ENCODE data around the gene PLA2G6.
"Not testable (repeated sequence)": the region's sequence is repeated elsewhere in the genome, so short reads cannot be mapped to it uniquely, and the experiment has no call there.

PLA2G6 gene

DNA sequence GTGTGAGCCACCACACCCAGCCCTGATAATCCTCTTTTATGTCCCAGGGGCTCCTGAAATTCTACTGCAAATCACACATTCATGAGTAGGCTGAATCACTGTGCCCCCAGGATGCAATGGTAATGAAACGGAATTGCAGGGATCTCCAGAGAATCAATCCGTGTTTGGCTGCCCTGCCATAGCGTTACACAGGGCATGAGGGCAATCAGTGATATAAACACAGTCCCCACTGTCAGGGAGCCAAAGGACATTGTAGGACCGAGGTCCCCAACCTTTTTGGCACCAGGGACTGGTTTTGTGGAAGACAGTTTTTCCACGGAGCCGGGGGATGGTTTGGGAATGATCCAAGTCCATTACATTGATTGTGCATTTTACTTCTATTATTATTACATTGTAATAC lies 9.0 kb upstream of the PLA2G6 start:
- DNase-seq (ENCODE audit: low spot score), result no peak

DNA sequence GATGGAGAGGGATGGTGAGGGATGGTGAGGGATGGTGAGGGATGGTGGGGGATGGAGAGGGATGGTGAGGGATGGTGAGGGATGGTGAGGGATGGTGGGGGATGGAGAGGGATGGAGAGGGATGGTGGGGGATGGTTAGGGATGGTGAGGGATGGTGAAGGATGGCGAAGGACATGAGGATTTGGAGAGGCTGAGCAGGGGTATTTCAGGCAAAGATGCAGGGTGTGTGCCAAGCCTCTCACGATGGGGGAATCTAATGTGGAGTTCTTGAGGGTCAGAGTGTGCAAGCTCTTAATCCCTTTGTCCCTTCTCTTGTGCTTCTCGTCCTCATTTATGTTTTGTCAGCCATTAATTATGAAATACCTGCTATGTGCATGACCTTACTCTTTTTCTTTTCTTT lies 7.5 kb upstream of the PLA2G6 start:
- no peak for DNase-seq (ENCODE audit: low spot score)

DNA sequence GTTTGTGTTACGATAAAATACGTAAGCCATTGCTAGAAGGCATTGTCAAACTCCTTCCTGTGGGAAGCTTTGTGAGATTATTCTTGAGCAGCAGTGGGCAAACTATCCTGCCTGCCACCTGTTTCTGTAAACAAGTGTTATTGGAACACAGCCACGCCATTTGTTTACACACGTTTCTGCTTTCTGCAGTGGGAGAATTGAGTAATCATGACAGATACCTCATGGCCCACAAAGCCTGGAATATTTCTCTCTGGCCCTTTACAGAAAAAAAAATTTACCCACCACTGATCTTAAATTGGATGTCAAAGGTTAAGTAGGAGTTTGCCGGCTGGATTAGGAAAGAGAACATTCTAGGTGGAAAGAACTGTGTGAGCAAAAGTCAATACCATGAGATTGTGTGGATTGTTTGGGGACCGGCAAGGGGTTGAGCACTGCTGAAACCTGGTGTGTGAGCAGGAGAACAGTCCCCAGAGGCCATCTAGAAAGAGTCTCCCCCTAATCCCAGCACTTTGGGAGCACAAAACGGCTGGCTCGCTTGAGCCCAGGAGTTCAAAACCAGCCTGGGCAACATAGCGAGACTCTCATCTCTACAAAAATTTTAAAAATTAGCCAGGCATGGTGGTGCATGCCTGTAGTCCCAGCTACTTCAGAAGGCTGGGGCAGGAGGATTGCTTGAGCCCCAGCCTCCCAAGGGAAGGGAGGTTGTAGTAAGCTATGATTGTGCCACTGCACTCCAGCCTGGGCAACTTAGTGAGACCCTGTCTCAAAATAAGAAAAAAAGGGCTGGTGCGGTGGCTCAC lies 6.0 kb upstream of the PLA2G6 start:
- DNase-seq (ENCODE audit: low spot score), result no peak

DNA sequence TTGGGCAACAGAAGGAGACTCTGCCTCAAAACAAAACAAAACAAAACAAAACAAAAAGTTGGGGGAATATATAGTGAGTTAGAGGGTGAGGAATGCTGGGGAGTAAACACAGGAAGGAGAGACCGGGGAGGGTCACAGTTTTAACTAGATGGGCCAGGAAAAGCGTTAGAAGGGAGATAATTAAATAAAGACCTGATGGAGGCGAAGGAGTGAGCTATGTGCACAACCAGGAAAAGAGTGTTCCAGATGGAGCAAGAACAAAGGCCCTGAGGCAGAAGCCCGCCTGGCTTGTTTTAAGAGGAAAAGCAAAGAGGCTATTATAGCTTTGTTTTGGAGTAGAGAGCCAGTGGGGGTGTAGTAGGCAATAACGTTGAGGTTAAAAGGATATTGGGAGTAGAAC lies 4.8 kb upstream of the PLA2G6 start:
- DNase-seq (ENCODE audit: low spot score), result no peak

DNA sequence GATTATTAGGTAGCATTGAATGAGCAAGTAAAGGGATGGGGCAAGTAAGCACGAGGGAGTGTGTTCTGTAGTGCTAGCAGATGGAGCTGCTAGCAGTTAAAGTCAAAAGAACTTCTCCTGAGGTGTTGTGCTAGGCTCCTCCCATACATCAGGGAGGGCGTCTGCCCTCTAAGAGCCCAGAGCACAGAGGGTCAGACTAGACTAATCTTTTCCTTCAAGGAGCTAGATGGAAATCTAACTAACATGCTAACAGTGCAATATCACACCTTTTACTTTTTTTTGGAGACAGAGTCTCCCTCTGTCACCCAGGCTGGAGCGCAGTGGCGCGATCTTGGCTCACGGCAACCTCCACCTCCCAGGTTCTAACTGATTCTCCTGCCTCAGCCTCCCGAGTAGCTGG lies 3.2 kb upstream of the PLA2G6 start:
- no peak for DNase-seq (ENCODE audit: low spot score)

DNA sequence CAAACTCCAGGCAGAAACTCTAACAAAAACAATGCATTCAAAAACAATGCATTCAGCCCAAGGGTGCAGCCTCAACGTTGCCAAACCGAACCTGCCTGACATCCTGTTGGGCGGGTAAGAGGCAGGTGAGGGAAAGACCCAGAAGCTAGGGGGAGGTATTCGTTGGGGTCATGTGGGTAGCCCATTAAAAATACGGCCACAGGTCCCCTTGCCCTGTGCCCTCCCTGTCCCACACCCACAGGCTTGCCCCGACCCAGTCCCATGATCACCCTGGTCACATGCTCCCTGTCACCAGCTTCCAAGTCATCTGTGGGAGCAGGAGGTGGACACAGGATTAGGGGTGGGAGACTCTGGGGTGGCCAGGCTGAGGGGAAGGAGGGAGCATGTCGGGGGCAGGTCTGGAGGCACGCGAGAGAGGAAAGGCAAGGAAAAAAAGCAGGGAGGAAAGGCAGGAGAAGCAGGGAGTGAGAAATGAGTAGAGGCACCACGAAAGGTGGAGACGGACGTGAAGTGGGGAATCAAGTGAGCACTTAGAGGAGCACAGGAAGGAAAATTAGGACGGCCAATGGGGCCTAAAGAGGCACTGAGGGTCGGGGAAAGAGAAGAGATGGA lies 683 bp downstream of the PLA2G6 start:
- DNase-seq (ENCODE audit: low spot score), result peak; percentile 37

DNA sequence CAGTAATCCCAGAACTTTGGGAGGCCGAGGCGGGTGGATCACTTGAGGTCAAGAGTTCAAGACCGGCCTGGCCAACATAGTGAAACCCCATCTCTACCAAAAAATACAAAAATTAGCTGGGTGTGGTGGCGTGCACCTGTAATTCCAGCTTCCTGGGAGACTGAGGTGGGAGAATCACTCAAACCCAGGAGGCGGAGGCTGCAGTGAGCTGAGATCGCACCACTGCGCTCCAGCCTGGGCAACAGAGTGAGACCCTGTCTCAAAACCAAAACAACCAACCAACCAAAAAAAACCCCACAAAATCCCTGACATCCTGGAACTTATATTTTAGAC lies 3.1 kb downstream of the PLA2G6 start:
- DNase-seq (ENCODE audit: low spot score), result not testable (repeated sequence)

DNA sequence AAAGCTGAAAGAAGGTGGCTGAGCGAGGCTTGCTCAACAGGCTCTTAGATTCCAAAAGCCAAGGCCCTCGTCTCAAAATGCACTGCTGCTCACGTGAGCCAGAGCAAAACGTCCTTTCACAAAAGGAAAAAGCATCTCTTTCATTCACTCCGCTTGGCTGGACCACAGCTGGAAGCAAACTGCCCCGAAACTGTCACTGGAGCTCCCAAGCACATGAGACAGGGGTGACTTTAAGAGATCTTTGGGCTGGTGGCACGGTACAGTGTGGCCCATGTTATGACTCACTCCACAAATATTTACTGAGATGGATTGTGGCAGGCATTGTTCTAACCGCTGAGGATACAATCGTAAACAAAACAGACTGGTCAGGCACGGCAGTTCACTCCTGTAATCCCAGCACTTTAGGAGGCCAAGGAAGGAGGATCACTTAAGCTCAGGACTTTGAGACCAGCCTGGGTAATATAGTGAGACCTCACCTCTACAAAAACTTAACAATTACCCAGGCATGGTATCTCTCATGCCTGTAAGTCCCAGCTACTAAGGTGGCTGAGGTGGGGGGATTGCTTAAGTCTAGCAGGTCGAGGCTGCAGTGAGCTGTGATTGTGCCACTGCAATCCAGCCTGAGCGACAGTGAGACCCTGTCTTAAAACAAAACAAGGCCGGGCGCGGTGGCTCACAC lies 3.6 kb downstream of the PLA2G6 start:
- peak; percentile 97 for DNase-seq (ENCODE audit: low spot score)

DNA sequence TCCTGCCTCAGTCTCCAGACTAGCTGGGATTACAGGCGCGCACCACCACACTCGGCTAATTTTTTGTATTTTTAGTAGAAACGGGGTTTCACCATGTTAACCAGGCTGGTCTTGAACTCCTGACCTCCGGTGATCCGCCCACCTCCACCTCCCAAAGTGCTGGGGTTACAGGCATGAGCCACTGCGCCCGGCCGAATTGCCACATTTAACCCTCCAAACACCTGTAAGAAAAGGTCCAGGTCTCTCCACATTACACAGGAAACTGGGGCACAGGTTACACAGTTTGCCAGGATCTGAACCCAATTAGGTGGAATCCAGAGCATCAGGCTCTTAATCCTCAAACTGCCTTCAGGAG lies 4.1 kb downstream of the PLA2G6 start:
- DNase-seq (ENCODE audit: low spot score), result not testable (repeated sequence)

DNA sequence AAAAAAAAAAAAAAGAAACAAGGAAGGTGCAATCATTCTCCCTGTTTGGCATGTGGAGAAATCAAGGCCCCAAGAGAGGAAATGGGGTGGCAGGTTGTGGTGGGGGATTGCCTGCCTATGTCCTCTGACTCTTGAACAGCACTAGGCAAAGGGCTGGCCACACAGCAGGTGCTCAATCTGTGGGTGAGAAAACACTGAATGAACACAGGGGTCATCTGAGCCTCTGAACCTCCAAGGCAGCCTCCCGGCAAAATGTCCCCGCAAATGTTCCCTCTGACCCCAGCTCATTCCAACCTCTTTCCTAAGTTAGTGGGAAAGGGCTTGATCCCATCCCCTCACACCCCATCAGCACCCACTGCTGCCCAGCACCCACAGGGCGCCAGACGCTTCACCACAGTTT lies 4.6 kb downstream of the PLA2G6 start:
- no peak for DNase-seq (ENCODE audit: low spot score)

DNA sequence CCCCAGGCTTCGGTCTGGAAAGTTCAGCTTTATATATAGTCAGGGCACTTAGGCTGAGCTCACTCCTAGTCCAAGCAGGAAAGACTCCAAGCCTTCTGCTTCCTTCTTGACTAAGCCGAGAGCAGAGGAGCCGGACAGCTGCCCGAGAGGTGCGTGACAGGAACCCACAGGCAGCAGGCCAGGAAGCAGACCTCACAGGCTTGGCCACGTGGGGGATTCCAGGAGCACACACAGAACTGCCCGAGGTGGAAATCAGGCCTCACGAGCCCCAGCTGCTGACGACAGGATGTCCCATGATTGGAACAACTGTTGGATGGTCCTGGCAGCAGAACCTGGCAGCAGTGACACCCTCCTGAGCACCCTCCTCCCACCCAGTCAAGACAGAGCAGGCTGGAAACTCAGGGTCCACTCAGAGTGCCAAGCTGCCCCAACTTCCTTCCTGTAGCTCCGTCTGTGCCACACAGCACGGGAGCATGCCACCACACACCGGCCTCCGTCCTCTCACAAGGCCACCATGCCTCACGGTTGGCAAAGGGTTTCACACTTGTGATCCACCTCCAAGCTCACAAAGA lies 5.4 kb downstream of the PLA2G6 start:
- no peak for DNase-seq (ENCODE audit: low spot score)

DNA sequence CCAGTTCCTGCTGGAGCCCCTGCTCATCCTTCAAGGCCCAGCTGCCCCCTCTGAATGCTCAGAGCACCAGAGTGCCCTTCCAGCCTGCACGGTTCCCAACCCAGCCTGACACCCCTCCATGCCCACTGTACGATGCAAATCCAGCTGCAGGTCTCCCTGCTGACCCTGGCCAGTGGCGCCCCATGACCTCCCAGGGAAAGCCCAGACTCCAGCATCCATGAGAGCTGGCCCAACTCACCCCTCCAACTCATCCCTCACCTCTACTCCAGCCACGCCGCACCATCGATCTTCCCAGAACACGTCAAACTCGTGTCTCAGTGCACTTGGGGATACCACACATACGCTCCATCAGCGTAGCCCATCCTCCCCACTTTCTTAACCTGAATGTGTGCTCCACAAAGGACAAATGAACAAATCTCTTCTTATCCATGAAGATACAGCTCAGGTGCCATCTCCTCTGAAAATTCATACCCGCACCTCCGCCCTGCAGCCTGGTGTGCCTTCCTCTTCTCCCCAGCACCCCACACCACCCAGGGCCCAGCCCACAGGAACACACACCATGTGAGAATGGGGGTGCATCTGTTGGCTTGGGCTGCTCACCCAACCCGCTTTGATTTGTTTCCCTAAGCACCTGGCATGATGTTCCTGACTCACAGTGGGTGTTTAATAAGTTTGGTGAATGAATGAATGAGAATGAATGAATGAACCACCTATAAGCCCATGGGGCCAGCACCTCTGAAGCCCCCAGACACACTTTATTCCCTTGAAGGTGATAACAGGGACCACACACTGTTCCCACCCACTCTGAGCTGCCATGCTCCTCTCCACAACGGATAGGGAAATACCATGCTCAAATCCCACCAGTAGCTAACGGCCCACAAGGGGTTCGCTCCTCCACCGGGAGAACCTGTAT lies 6.2 kb downstream of the PLA2G6 start:
- DNase-seq (ENCODE audit: low spot score), result no peak

DNA sequence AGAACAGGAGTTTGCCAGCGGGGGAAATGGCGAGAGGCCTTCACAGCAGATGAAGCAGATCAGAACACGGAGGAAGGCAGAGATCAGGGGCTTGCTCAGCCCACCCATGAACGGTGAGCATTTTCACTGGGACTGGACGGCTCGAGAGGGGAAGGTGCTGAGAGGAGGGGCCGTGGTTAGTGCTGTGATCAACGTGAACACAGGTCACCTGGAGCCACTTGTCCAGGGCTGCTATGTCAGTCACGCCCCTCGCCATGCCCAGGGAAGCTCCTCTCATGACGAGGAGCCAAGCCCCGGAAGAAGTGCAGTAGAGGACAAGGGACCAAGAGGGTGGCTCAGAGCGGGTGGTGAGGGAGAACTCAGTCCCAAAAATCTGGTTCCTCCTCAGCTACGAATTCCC lies 7.0 kb downstream of the PLA2G6 start:
- DNase-seq (ENCODE audit: low spot score), result no peak

DNA sequence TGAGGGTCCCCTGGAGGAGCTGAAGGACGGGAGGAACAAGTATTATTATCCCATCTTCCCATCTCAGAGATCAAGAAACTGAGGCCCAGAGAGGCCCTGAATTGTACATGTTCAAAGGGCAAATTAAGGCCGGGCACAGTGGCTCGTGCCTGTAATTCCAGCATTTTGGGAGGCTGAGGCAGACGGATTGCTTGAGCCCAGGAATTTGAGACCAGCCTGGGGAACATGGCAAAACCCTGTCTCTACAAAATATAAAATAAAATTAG lies 8.1 kb downstream of the PLA2G6 start:
- no peak for DNase-seq (ENCODE audit: low spot score)

DNA sequence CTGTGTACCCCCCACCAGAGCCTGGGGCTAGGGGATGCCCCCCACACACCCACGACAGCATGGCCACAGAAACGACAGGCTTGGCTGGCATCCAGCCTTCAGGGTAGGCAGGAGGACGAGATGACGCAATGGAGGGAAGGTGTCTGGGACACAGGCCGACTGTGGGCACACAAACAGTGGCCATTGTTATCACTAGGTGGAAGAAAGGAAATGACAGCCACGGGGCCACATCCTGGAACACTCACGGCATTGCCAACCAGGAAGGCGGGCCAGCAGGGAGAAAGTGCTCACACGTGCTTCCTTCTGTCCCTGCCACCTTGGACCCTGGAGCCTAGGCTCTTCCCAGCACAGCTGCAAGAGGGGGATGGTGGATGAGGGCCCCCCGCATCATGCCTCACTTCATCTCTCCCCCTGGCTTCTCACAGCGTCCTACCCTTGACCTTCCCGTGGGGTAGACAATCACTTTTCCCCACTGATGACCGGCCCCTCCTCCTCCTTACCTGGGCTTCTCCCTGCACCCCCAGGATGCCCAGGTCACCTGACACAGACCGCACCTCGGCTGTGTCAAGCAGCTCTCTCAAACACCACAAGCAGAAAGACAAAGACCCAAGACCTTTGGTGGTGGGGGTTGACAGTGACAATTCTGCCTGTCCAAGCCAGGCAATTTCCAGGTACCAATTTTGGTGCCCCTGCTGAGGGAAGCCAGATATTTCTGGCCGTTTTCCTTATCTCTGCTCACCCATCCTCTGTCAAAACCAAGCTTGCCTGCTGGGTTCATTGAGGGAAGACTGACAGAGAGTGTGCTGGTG lies 8.6 kb downstream of the PLA2G6 start:
- peak; percentile 58 for DNase-seq (ENCODE audit: low spot score)

DNA sequence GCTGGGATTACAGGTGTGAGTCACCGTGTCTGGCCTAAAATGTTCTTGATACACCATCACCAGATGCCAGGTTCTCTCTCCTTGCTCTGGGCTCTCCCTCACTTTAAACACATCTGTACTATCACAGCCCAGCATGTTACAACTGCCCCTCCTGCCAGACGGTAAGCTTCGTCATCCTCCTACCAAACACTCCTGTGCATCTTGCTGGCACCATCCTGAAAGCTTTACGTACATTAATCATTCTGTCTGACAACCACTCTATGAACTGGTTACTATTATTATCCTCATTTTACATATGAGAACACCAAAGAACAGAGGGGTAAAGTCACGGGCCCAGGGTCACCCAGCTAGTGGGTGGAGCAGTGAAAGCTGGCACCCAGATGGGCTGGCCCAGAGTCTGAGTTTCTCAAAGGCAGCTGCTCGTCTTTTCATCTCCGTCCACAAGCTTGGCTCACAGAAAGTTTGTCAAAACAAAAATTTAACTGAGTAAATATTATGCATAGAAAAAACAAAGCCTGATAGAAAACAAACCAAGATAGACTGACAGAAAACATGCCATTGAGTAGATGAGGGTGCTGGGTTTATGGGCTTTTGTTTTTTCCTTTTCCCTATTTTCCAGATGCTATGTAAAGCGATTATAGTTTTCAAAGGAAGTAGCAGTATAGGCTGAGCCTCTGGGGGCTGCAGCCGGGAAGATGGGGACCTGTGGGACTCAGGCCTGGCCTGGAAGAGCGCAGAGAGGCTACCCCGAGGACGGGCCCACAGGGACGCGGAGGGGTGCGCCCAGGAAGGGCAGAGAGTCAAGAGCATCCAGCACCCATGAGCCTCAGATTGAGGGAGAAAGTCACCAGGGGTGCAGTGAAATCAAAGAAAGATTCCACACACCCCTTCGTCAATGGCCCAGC lies 9.5 kb downstream of the PLA2G6 start:
- DNase-seq (ENCODE audit: low spot score), result no peak

DNA sequence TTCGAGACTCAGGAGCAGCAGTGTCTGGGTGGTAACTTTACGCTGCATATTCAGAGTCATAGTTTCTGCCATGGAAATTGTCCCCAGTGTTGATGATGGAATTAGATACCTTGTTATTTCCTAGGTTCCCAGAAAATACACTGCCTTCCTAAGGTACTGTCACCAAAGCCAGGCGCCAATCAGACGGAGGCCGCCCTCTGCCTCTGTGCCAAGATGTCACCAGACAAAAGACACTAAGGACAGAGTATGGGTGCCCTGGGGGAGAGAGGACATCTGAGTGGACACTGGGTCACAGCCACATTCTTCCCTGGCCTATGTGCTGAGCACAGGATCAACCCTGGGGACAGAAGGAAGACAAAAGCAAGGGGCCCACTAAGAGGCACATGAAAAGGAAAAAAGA lies 11.2 kb downstream of the PLA2G6 start:
- DNase-seq (ENCODE audit: low spot score), result no peak

DNA sequence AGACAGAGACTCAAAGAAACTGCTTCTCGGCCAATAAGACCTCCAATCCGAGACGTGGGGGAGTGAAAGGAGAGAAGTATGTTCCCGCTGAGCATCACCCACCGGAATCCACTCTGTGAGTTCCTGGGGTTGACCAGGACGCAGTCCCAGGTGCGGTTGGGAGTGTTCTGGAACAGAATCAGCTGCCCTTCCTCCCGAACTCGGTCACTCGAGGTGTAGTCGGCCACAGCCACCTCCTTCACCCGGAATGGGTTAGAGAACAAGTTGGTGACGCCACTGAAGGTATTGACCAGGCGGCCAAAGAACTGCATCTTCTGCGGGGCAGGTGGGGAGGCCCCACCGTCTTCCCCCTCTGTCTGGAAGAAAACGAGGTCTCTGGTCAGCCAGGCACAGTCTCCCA lies 12.5 kb downstream of the PLA2G6 start:
- no peak for DNase-seq (ENCODE audit: low spot score)

DNA sequence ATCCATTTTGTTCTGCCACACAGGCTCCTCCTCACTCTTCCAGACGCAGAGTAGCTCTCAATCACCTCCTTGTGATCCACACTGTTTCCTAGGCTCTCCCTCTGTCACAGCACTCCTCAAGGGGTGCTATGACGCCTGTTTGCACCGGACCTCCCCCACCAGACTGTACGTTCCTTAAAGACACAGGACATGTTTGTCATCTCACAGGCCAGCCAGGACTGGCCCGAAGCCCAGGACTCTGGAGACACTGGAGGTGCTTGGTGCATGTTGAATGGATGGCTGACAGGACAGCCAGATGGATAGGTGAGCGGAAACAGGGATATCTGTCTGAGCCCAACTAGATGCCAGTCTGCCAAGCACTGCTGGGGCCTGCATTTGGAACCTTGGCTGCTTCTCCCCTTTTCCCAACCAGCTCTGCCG lies 13.6 kb downstream of the PLA2G6 start:
- no peak for DNase-seq (ENCODE audit: low spot score)

DNA sequence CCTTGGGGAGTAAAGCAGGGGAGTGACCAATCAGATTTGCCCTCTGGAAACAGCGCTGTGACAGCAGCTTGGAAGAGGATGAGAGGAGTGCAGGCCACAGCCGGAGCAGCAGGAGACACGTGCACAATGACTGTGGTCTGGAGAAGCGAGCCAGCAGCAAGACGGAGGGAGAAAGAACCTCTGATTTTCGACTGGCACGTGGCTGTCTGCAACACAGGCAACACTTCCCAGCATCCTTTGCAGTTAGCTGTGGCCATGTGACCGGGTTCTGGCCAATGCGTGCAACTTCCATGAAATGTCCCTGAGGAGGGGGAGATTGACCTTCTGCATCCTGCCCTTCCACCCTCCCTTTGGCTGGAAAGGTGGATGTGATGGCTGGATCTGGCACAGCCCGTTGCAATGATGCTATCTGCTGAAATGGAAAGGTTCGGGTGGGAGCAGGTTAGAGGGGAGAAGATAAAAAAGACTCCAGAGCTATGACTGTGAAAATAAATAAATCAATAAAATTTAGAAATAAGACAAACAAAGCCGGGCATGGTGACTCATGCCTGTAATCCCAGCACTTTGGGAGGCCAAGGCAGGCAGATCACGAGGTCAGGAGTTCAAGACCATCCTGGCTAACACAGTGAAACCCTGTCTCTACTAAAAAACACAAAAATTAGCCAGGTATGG lies 15.6 kb downstream of the PLA2G6 start:
- DNase-seq (ENCODE audit: low spot score), result no peak

Measured in SW480 (cell line).